Hematopoietic multipotent progenitor cell treated with erythropoietin and hydrocortisone succinate and interleukin-3 and kit ligand, for 15 days (in vitro differentiated cells): ENCODE data around the gene RILPL1.

Experiments used
- DNase-seq: peaks from one replicate; pipeline ENCODE4 v3.0.0-alpha.2; 2015; ENCODE audit warnings: low spot score

RILPL1 gene

GRCh38 chr12:123428591-123428990, 104.9 kb downstream of the RILPL1 start:
- no peak for DNase-seq

- no peak for DNase-seq
These were observed 106.3 kb downstream of the RILPL1 start for GRCh38 chr12:123427036-123427769.

- DNase-seq = no peak
These were observed 112.2 kb downstream of the RILPL1 start for GRCh38 chr12:123421314-123421713.
